Measurements from ENCODE around the gene TNNT3.
"Not testable (repeated sequence)": the region's sequence is repeated elsewhere in the genome, so short reads cannot be mapped to it uniquely, and the experiment has no call there.

The TNNT3 gene

DNA sequence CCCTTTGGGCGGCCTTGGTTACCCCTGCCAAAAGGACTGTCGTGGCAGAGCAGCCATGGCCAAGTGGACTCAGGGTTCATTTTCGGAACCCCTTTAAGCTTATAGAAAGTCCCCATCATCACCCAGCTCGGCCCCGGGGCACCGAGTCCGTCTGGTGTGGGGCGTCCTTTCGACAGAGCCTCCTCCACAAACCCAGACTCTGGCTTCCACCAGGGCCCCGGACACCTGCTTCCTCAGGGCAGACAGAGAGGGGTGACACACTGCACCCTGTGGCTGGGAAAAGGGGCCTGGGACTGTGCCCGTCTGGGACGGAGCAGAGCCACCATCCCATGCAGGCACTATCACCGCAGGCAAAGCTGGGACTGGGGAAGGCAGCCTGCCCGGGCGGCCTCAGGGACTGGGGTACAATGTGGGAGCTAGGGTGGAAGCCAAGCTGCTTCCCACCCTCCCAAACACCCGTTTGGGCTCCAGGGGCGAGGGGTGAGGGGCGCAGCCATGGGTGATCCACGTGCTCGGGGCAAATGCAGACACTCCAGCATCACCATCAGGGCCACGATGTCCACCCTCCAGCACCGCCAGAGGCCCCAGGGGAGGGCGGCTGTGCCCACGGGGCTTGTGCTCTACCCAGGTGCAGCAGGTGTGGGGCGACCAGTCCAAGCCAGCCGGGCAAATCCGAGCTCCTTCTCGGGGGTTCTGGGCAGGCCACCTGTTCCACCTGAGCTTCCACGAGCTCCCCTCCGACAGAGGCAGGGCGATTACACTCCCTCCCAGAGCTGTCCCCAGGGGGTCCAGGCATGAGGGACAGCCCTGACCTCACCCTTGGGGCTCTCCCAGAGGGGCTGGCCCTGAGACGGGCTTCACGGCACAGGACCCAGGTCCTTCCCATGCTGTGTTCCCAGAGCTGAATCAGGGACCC, 15.9 kb downstream of the TNNT3 start:
- DNase-seq (ENCODE audit: low read depth): no peak

DNA sequence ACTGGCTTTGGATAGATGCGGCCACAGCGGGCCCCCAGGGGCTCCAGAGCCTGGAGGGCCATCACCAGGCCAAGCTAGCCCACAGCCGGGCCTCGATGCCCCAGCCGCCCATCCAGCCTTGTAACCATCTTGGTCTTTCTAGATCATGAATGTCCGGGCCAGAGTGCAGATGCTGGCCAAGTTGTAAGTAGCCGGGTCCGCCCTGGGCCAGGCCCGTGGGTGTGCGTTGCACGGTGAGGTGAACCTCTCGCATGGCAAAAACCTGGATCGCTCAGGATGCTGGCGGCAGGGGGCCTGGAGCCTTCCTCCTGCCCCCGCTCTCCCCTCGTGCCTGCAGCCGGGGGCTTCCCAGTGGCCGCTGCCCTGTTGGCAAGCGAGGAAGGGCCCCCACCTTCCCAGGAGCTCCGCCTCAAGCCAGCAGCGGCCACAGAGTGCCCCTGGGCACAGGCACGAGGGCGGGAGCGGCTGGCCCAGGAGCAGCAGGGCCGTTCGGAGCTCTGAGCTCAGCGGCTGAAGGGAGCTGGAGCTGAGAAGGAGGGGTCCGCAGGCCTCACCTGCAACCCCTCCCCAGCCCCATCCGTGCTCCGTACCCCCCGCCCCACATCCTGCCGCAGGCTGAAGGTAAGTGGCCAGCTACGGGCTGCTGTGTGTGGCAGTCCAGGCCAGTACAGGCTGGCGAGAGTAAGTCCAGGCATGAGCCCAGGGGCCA, 16.7 kb downstream of the TNNT3 start:
- no peak for DNase-seq (ENCODE audit: low read depth)

DNA sequence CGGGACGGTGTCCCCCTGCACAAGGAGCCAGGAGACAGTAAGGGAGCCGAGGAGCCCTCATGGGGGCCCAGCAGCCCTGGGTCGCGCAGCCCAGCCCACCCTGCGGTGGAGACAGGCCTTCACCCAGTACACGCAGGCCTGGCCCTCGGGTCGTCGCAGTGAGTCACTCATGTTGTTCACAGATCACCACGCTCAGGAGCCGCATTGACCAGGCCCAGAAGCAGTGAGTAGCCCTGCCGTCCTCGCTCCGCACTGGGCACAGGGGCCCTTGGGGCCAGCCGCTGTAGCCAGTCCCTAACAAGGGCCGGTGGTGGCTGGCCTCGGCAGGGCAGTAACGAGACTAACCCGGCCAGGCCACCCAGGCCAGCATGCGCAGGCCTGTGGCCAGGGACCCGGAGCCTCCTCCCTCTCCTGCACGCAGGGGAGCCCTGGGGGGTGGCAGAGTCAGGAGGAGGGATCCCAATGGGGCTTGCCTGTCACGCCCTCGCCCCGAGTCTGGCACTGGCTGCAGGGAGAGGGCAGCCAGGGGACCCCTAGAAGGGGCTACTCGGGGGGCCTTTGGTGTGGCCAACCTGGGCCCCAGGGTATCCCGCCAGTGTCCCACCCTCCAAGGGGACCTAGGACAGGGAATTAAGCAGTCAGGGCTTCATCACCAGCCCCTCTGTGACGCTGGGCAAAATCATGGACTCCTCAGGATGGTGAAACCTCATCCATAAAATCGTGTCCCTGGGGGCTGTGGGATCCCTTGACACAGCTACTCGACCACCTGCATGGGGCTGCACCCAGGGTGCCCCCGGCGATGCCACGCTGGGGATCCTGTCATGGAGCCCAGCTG, 17.5 kb downstream of the TNNT3 start:
- no peak for DNase-seq (ENCODE audit: low read depth)

DNA sequence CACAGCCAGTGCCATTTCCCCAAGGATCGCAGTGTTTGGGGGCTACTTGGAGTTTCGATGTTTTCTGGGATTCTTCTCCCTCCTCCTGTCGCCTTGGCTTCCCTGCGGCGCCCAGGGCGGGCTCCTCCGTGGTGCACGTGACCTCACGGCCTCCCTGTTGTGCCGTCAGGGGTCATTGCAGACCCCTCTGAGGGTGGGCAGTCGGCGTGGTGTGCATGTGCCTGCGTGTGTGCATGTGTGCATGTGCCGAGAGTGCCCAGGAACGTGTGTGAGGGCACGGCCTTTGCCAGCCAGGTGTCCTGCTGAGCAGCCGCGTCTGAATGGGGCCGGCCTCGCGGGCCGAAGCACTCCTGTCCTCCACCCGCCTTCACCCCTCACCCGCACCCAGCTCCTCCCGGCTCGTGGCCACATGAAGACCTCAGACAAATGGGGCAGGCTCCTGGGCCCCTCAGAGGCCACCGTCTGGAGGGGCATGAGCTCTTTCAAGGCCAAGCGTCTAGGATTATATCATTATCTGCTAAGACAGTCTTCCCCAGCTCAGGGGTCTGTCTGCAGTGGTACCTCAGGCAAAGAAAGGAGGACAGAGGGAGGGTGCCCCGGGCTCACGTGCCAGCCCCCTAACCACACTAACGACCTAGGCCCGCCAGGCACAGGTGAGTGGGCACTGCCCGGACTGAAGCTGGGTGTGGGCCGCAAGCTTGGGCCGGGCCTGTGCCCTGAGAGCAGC, 18.3 kb downstream of the TNNT3 start:
- no peak for DNase-seq (ENCODE audit: low read depth)

DNA sequence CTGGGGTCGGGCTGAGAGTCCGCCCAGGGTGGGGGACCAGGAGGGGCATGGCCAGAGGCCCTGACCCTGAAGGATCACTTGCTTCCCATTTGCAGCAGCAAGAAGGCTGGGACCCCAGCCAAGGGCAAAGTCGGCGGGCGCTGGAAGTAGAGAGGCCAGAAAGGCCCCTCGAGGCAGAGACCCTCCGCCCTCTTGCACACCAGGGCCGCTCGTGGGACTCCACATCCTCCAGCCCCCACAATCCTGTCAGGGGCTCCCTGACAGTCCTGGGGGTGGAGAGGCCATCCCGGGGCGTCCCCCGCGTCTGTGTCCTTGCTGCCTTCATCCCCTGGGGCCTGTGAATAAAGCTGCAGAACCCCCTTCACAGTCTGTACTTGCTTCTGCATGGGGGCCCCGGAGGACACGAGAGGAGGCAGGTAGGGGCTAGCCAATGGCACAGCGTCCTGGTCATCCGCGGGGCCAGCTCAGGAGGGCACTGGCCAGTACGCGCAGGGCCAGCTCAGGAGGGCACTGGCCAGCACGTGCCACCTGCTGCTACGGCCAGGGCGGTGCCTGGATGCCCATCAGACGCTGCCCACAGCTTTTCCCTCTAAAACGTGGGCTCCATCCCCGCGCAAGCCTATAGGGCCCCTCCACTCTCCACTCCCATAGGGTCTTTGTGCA, 19.0 kb downstream of the TNNT3 start:
- no peak for DNase-seq (ENCODE audit: low read depth)

DNA sequence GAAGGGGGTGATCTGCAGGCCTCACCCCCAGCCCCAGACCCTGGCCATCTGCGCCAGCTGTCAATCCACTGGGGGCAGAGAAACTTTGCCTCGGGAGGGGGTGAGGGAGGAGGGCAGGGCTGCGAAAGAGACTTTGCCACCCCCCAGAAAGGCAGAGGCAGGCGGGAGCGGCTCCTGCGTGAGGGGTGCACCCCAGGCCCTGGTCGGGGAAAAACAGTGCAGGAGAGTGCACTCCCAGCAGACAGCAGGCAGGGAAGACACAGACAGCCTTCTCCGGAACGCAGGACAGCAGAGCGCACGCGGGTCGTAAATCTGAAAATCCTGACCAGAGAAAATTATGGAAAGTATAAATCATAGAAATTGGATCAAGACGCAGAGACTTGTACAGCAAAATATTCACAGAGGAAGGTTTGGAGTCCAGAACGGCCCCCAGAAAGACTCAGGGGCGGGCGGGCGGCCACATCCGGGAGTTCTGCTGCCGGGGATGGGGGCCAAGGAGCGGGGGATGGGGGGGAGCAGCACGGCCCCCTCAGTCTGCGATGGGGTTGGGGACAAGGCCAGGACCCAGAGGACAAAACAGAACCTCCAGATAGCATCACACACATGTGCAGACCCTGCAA, 19.6 kb downstream of the TNNT3 start:
- peak; percentile 13 for DNase-seq (ENCODE audit: low read depth)

DNA sequence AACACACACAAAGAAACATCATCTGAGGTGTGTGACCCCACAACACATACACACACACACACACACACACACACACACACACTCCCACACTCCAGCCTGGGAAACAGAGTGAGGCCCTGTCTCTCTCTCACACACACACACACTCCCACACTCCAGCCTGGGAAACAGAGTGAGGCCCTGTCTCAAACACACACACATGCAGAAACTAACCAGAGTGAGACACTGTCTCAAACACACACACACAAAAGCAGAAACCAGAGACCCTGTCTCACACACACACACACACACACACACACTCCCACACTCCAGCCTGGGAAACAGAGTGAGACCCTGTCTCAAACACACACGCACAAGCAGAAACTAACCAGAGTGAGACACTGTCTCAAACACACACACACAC, 20.3 kb downstream of the TNNT3 start:
- DNase-seq (ENCODE audit: low read depth): not testable (repeated sequence)

DNA sequence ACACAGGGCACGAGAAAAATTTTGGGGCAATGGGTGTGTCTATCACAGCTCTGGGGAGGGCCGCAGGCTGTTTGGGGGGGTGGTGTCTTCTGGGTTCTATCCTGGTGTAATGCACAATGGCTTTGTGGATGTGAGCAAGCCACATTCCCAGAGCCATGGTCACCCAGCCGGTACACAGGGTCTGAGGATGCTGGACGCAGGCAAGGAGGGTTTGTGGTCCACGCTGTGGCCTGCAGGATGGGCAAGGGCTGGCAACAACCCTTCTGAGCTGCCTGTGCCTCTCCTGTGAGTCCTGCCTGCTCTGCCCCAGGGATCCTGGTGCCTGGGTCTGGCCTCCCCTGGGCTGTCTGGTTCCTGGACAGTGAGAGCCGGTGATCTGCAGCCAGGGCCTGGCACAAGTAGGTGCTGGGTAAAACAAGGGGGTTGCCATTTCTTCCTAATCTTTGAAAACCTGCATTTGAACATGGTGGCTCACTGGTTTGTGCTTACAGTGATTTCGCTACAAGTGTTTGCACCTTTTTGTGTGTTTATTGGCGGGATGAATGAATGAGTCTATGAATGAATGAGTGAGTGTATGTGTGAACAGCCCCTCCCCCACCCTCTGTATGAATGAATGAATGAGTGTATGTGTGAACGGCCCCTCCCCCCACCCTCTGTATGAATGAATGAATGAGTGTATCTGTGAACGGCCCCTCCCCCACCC, 23.2 kb downstream of the TNNT3 start:
- DNase-seq (ENCODE audit: low read depth): no peak

DNA sequence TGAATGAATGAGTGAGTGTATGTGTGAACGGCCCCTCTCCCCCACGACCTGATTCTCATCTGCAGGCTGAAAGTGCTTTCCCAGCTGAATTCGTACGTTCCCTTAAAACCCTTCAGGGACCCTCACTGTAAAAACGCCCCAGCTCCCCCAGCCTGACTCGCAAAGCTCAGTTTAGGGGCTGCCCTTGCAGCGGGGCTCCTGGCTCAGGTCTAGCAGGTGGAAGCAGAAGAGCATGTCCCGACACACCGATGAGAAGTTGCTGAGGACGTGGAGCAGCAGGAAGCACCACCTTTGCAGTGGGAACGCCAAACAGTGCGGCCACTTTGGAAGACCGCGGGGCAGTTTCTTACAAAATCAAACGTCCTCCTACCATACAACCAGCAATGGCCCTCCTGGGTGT, 24.1 kb downstream of the TNNT3 start:
- peak; percentile 2 for DNase-seq (ENCODE audit: low read depth)

DNA sequence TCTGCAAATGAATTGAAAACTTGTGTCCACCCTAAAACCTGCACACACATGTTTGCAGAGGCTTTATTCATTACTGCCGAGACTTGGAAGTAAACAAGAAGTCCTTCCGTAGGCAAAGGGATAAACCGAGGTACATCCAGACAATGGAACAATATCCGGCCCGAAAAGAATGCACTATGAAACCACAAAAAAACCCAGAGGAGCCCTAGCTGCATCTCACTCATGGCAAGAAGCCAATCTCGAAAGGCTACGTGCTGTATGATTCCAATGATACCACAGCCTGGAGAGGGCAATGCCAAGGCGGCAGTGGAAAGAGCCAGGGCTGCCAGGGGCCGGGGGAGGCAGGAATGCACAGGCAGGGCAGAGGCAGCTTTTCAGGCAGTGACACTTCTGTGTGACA, 24.5 kb downstream of the TNNT3 start:
- peak; percentile 57 for DNase-seq (ENCODE audit: low read depth)

DNA sequence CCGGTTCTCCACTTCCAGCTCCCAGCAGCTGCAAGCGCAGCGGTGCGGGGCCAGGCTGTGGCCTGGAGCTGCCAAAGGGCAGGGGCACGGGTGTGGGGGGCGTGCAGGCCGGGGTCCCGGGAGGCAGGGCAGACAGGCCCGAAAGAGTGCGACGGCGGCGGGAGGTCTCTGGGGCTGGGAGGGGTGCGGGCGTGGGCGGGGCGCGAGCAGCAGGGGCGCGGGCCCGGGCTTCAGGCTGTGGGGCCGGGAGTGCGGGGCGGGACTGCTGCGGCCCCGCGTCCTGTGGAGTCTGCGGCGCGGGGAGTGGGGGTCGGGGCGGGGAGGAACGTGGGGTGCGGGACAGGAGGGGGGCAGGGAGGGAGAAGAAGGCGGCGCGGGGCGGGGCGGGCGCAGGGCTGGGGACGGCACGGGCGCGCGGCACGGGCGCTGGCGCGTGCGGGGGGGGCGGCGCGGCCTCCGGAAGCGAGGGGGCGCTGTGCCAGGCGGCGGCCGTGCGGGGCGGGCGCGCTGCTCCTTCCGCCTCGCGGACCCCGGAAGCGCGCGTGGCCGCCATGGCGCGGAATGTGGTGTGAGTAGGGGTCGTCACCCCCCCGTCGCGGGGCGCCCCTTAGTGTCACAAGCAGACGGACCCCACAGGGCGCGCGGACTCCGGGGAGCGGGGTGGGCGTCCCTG, 27.4 kb downstream of the TNNT3 start, which contains the start of gene MRPL23:
Gene MRPL23, plus strand, starts transcription at position 521 of the 673 bp plus-strand sequence. Its CDS starts 31 bp downstream, at position 552.
- no peak for DNase-seq (ENCODE audit: low read depth)

DNA sequence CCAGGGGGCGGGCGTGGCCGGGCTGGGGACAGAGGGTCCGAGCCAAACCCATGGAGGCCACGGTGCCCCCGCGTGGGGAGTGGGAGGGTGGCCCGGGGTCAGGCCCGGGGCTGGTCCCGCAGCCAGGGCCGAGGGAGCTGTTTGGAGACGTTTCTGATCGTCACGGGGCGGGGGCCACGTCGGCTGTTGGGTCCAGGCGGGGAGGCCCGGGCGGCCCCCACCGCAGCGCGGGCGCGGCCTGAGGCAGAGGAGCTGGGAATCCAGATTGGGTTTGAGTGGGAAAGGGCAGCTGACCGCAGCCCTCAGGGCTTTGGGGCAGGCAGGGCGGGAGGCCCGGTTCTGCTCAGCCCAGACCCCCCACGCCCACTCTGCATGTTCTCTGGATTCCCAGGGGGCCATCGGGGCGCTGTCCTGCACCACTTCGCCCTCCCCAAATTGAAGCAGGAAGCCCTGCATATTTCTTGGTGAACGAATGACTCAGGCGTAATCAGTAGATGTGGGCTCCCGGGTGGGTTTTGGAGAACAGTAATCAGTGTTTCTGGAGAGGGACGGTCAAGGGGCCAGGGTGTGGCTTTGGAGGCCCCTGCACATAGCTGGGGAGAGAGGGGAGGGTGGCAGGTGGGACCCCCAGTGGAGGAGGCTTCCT, 28.2 kb downstream of the TNNT3 start:
- DNase-seq (ENCODE audit: low read depth): no peak

DNA sequence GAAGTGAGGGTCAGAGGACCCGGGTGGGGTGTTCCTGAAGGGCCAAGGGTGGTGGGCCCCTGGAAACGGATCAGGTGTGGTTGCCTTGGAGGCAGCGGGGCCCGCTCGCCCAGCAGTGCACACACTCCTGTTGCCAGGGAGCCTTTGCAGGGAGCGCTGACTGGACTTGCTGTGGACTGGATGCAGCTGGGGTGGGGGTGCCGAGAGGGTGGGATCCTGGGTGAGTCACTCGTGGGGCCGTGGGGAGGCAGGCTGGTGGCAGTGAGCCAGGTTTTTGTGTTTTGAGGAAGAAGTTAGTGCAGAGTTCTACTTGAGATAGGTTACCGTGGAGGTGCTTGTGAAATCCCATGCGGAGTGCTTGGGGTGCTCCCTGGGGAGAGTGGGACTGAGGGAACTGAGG, 28.9 kb downstream of the TNNT3 start:
- DNase-seq (ENCODE audit: low read depth): no peak

DNA sequence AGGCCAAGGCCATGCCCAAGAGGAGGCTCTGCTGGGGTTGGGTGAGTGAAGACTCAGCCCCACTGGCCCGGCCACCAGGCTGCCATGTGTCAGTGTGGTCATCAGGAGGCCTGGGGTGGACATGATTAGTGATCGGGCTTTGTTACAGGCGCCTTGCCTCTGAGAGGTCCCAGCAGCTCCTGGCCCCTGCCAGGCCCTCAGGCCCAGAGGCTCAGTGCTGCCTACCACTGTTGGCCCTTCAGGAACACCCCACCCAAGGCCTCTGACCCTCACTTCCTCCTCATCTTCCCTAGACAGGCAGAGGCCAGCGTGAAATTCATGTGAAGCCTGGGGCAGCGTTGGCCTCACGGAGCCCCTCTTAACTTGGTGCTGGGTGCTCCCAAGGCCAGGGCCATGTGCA, 29.8 kb downstream of the TNNT3 start:
- no peak for DNase-seq (ENCODE audit: low read depth)

DNA sequence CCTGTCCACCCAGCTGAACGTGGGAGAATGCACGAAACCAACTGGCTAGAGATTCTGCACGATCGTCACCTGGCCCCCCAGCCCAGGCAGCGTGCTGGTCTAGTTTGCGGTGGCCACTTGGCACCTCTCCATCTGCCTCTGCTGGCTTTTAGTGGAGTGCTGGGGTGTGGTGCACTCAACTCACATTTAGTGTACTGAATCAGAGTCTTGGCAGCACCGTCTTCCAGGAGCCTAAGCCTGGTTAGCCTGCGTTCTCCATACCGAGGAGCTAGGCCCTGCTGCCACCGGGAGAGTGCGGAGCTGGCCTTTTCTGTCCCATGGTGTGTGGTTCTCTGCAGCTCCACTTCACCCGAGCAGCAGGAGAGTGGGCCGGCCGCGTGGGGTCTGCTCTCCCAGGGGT, 30.4 kb downstream of the TNNT3 start:
- no peak for DNase-seq (ENCODE audit: low read depth)

DNA sequence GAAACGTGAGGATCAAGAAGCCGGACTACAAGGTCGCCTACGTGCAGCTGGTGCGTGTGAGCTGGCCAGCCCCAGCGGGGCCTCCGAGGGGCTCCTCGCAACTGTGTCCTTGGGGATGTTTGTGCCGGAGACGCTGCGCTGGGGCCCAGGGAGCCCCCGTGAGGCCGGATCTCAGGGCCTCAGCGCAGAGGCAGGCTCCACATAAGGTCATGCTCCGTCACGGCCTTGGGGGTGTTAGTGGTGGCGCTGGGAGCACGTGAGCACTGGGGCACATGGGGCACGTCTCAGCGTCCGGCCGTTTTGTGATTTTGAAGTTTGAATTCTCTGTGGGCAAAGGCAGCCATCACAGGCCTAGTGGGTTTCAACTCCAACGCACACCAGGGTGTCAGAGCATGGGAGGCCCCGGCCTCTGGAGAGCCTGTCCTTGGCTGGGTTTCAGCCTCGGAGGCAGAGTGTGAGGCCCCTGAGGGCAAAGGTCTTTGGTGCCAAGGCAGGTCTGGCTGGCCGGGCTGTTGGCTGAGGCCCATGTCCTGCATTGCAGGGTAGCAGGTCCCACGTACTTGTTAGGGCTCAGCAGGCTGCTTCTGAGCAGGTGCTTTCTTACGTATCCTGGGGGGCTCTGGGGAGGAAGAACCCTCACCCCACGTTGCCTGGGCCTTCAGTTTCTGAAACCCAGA, 33.4 kb downstream of the TNNT3 start:
- no peak for DNase-seq (ENCODE audit: low read depth)

DNA sequence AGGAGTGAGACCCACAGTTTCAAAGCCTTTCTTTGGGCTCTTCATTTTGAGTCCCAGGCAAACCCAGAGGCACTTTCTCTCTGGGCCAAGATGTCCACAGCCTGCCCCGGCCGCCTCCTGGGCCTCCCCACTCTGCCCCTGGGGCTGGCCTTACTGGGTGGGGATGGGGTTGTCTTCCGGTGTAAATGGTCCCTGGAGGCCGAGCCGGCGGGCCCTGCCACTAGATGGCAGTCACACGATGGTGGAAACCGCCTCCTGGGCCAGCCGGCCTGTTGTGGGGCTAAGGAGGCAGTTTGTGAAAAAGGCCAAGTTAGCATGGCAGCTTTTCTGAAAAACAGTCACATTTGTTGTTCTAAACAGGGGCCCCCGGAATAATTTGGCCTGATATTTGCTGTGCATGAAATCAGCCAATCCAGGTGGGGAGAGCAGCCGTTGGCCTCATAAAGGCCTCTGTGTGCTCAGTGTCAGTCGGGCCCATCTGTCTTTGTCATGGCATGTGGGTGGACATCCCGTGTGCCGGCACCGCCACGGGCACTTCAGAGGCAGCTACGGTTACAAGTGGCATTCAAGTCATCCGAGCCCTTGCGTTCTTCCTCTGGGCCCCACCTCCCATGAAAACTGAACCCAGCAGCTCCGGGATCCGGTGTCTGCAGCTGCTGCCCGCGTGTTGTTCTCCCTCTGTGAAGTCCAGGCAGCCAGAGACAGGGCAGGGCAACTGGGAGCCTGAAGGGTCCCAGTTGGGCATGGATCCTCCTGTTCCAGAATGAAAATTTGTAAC, 34.2 kb downstream of the TNNT3 start:
- no peak for DNase-seq (ENCODE audit: low read depth)

DNA sequence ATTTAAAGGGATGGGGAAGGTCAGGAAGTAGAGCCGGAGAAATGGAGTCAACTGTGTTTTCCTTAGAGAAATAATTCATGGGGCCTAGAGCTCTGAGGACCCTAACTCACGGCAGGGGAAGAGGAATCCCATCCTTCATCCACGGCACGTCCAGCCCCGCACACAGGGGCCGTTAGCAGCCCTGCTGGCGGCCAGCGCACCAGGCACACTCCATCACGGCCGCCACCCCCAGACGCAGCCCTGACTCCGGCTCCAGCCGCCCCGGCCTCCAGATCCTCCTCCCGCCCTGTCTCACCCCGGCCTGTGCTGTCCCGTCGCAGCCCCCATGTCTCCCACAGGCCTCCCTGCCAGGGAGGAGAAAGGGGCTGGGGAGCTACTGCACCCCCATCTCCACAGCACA, 38.9 kb downstream of the TNNT3 start:
- no peak for DNase-seq (ENCODE audit: low read depth)

All from ELR (cell line).